A549 (cell line): Measurements from ENCODE around the gene SLC47A2. TPM values are rescaled to one million over a fixed set of nuclear protein-coding genes. Genes with fewer than 3 reads are reported as not detected.

Experiments
- ATAC-seq, 2 experiments: fragments of 200-7000 bp in 1 of 2; fragments of >200 bp in 1 of 2; cut with Nextera tagmentation in 1 of 2; cut with Tn5 transposase in 1 of 2; 3 replicates each; pipeline versions ENCODE4 v1.8.0 to v1.9.1; 2018 to 2020; ENCODE audit warnings: mild to moderate bottlenecking in 1 of 2, moderate library complexity in 1 of 2
- CTCF ChIA-PET: fragments of 300-600 bp; sonication (Branson Sonifier 250); formaldehyde crosslinking; extraction: SDS; loops from one replicate; lab custom pipeline; 2021; ENCODE audit warnings: antibody characterized with exemption, inconsistent platforms; lab: Yijun Ruan, JAX
- POLR2A ChIA-PET: fragments of 350-600 bp; formaldehyde crosslinking; extraction: SDS; loops from one replicate; lab custom pipeline; 2021; ENCODE audit warnings: antibody characterized with exemption, inconsistent platforms; lab: Yijun Ruan, JAX
- DNase-seq, 2 experiments: peaks; one replicate each; pipeline versions ENCODE4 v3.0.0 to v3.0.0-alpha.2; 2011 to 2016; ENCODE audit warnings: low read depth in 1 of 2, low spot score in 1 of 2
- FAIRE-seq: peaks from 2 replicates; lab custom pipeline; 2011; peaks lifted over from hg19 to GRCh38; lab: Jason Lieb, UNC
- H3K27ac ChIP-seq, 2 experiments: fragments of >200 bp; sonication (Bioruptor Twin); formaldehyde crosslinking; 3 replicates each; pipeline ENCODE4 v1.5.1; 2016 to 2017
- H3K4me1 ChIP-seq: fragments of >200 bp; sonication (Bioruptor Twin); formaldehyde crosslinking; 3 replicates; pipeline ENCODE4 v1.6.1; 2016
- H3K4me2 ChIP-seq: fragments of >200 bp; sonication (Bioruptor Twin); formaldehyde crosslinking; 3 replicates; pipeline ENCODE4 v1.6.1; 2016
- H3K4me3 ChIP-seq: fragments of >200 bp; sonication (Bioruptor Twin); formaldehyde crosslinking; 3 replicates; pipeline ENCODE4 v1.5.1; 2016
- H3K9me3 ChIP-seq: fragments of >200 bp; sonication (Bioruptor Twin); formaldehyde crosslinking; 3 replicates; pipeline ENCODE4 v1.6.1; 2016
- ATOH8 ChIP-seq: fragments of 250-450 bp; sonication (Bioruptor Pico); IDR thresholded peaks from 2 replicates; pipeline ENCODE4 v1.5.0; 2020; ENCODE audit warnings: low read depth, mild to moderate bottlenecking, moderate library complexity
- BHLHE40 ChIP-seq: IDR thresholded peaks from 2 replicates; pipeline ENCODE4 v1.6.1; 2012; ENCODE audit warnings: low read depth, low read length, inconsistent platforms
- E2F6 ChIP-seq: IDR thresholded peaks from 2 replicates; pipeline ENCODE4 v1.6.1; 2012; ENCODE audit warnings: low read depth, borderline replicate concordance
- EHF ChIP-seq: fragments of 250-450 bp; sonication (Bioruptor Pico); IDR thresholded peaks from 2 replicates; pipeline ENCODE4 v1.5.0; 2020; ENCODE audit warnings: mild to moderate bottlenecking
- FOSL2 ChIP-seq, 2 experiments: fragments of 450-650 bp in 1 of 2; fragments of >200 bp in 1 of 2; sonication (Bioruptor Twin) in 1 of 2; formaldehyde crosslinking; IDR thresholded peaks; 2 replicates each; pipeline versions ENCODE4 v1.5.0 to v1.6.1; 2016 to 2020; ENCODE audit warnings: mild to moderate bottlenecking in 1 of 2, moderate library complexity in 1 of 2
- HEYL ChIP-seq: fragments of 250-450 bp; sonication (Bioruptor Pico); IDR thresholded peaks from 2 replicates; pipeline ENCODE4 v1.8.0; 2021; ENCODE audit warnings: mild to moderate bottlenecking, moderate library complexity
- JUN ChIP-seq, 2 experiments: fragments of >200 bp; sonication (Bioruptor Twin); formaldehyde crosslinking; IDR thresholded peaks; 2 replicates in 1 of 2; 3 replicates in 1 of 2; pipeline ENCODE4 v1.6.1; 2016 to 2017
- MAX ChIP-seq: IDR thresholded peaks from 2 replicates; pipeline ENCODE4 v1.6.1; 2012
- MYC ChIP-seq: IDR thresholded peaks from 2 replicates; pipeline ENCODE4 v1.6.1; 2012; ENCODE audit warnings: mild to moderate bottlenecking, inconsistent platforms, low read length, improper control_type of control experiment, borderline replicate concordance
- PHF8 ChIP-seq: fragments of 200-600 bp; sonication (generic); IDR thresholded peaks from 2 replicates; pipeline ENCODE4 v1.6.1; 2016; ENCODE audit warnings: low read depth, mild to moderate bottlenecking, antibody characterized with exemption, moderate library complexity, borderline replicate concordance
- POLR2AphosphoS2 ChIP-seq: conservative IDR thresholded peaks from 2 replicates; pipeline ENCODE4 v1.6.1; 2012; ENCODE audit warnings: low read length, improper control_type of control experiment, inconsistent platforms
- RCOR1 ChIP-seq: fragments of 150-350 bp; IDR thresholded peaks from 2 replicates; pipeline ENCODE4 v1.6.1; 2014; ENCODE audit warnings: antibody characterized with exemption, low read length, low read depth
- SMC3 ChIP-seq: fragments of >200 bp; sonication (Bioruptor Twin); formaldehyde crosslinking; IDR thresholded peaks from 3 replicates; pipeline ENCODE4 v1.6.1; 2018; ENCODE audit warnings: inconsistent platforms
- TFCP2L1 ChIP-seq: fragments of 250-450 bp; sonication (Bioruptor Pico); IDR thresholded peaks from 2 replicates; pipeline ENCODE4 v1.5.0; 2021; ENCODE audit warnings: mild to moderate bottlenecking
- USF2 ChIP-seq: fragments of 450-650 bp; IDR thresholded peaks from 2 replicates; pipeline ENCODE4 v1.6.1; 2014; ENCODE audit warnings: antibody characterized with exemption
- ZC3H11A ChIP-seq: fragments of 450-650 bp; IDR thresholded peaks from 2 replicates; pipeline ENCODE4 v1.6.1; 2014; ENCODE audit warnings: antibody characterized with exemption, mild to moderate bottlenecking
- ZSCAN20 ChIP-seq: fragments of 250-450 bp; sonication (Bioruptor Pico); IDR thresholded peaks from 2 replicates; pipeline ENCODE4 v1.8.0; 2022; ENCODE audit warnings: mild to moderate bottlenecking, moderate library complexity
- WGBS: methylation state at CpG from one replicate; pipeline ENCODE4 v1.1.6; 2017; ENCODE audit errors: missing lambda C conversion rate; 5-methylcytosine and 5-hydroxymethylcytosine counted together
- polyA plus RNA-seq, 4 experiments: library from polyadenylated mRNA; depleted of rRNA in 3 of 4; stranded (reverse); fragments of >200 nt; fragmentation: RNase III in 1 of 4; extraction: RNeasy Plus Mini Kit Qiagen cat#74134 plus additional on column Dnase treatment in 1 of 4; gene quantifications; 2 replicates in 3 of 4; 3 replicates in 1 of 4; pipeline ENCODE4 v1.2.3, GENCODE V29; 2011 to 2017
- TF ChIP-seq, protein P1 (sequence below): fragments of 200-600 bp; sonication (generic); IDR thresholded peaks from 2 replicates; pipeline ENCODE4 v1.6.1; 2016; ENCODE audit warnings: antibody characterized with exemption, mild to moderate bottlenecking, moderate library complexity
- TF ChIP-seq, protein P2 (sequence below): IDR thresholded peaks from 2 replicates; pipeline ENCODE4 v1.6.1; 2012

Gene SLC47A2
- polyA plus RNA-seq, 2 of the 4 experiments (the other 2 are of a cell fraction) = 0.13 to 0.27 TPM

DNA sequence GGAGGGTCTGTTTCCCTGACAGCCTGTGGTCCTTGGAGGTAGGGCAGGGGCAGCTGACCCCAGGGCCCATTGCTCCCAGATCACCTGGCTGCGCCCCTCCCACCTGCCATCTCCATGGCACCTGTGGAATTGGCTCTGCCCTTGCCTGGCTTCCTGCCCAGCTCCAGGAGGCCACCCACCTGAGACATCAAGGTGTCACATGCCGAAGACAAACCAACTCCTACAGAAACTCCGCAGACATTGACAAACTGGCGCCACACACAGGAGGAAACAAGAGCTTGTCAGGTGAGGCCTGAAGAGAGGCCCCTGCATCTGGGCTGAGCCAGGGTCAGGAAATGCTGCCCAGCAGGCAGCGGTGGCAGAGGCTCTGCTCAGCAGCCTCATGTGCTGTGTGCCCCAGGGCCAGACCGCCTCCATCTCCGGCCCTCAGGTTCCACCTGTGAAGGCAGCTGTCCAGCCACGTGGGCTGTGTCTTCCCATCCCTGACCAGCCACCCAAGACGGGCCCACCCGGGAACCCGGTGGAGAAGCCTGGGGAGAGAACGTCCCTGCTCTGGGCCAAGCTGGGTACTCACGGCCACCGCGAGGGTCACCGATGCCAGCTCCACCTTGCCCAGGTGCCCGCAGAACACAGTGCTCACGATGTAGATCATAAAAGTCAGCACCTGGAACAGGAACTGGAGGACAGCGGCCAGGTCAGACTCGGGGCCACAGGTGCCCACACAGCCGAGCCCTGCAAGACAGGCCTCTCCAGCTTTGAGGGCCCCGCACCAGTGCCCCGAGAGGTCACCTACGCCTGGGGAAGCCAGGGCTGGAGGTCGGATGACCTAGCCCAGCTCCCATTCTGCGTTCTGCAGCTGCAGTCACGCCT lies 1.6 kb downstream of the SLC47A2 start:
- FAIRE-seq (no peak), ATAC-seq (no peak), DNase-seq (no peak)
- WGBS = 91% methylated on average over 19 of the region's 27 CpGs
- H3K9me3 ChIP-seq = no peaks in the 10 kb centered on the region
- H3K4me2 ChIP-seq = no peak overlapping the region
- ChIA-PET CTCF (interaction anchor here (0.7 to 12.9 kb wide), 11 partner anchors 13 to 352 kb away, joined by 3 to 145 read pairs (median 4); partner anchors contain the start of gene B9D1), POLR2A (interaction anchor here (0.5 kb wide), 1 partner anchor 256 kb away, joined by 3 read pairs; no protein-coding TSS in a partner anchor)
- TF ChIP-seq JUN (IDR thresholded peaks at IDR 0.05) (no peak), EHF (CRISPR knock-in tag) (no peak), PHF8 (no peak), POLR2AphosphoS2 (no peak), MYC (no peak), E2F6 (no peak), BHLHE40 (no peak), ATOH8 (CRISPR knock-in tag) (no peak), TFCP2L1 (CRISPR knock-in tag) (no peak), USF2 (no peak), RCOR1 (no peak), MAX (no peak), HEYL (CRISPR knock-in tag) (no peak), SMC3 (no peak), ZC3H11A (no peak), FOSL2 (IDR thresholded peaks at IDR 0.05) (no peak), FOSL2 (CRISPR knock-in tag; IDR thresholded peaks at IDR 0.05) (no peak), ZSCAN20 (CRISPR knock-in tag) (no peak)
- TF ChIP-seq, protein P1, sequence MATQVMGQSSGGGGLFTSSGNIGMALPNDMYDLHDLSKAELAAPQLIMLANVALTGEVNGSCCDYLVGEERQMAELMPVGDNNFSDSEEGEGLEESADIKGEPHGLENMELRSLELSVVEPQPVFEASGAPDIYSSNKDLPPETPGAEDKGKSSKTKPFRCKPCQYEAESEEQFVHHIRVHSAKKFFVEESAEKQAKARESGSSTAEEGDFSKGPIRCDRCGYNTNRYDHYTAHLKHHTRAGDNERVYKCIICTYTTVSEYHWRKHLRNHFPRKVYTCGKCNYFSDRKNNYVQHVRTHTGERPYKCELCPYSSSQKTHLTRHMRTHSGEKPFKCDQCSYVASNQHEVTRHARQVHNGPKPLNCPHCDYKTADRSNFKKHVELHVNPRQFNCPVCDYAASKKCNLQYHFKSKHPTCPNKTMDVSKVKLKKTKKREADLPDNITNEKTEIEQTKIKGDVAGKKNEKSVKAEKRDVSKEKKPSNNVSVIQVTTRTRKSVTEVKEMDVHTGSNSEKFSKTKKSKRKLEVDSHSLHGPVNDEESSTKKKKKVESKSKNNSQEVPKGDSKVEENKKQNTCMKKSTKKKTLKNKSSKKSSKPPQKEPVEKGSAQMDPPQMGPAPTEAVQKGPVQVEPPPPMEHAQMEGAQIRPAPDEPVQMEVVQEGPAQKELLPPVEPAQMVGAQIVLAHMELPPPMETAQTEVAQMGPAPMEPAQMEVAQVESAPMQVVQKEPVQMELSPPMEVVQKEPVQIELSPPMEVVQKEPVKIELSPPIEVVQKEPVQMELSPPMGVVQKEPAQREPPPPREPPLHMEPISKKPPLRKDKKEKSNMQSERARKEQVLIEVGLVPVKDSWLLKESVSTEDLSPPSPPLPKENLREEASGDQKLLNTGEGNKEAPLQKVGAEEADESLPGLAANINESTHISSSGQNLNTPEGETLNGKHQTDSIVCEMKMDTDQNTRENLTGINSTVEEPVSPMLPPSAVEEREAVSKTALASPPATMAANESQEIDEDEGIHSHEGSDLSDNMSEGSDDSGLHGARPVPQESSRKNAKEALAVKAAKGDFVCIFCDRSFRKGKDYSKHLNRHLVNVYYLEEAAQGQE = no peak
- TF ChIP-seq, protein P2, sequence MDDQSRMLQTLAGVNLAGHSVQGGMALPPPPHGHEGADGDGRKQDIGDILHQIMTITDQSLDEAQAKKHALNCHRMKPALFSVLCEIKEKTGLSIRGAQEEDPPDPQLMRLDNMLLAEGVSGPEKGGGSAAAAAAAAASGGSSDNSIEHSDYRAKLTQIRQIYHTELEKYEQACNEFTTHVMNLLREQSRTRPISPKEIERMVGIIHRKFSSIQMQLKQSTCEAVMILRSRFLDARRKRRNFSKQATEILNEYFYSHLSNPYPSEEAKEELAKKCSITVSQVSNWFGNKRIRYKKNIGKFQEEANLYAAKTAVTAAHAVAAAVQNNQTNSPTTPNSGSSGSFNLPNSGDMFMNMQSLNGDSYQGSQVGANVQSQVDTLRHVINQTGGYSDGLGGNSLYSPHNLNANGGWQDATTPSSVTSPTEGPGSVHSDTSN = no peak
- peak overlapping the region in 1 of 2 experiments; percentile 24; a peak in 1 of 6 replicates for H3K27ac ChIP-seq
- H3K4me3 ChIP-seq = no peak overlapping the region
- peaks cover 36% of the 10 kb centered on the region for H3K4me1 ChIP-seq
